Keratinocyte (primary cell): ENCODE results near the gene URGCP.

ENCODE experiments used
- CTCF ChIP-seq, 3 experiments: IDR thresholded peaks in 1 of 3; conservative IDR thresholded peaks in 1 of 3; optimal IDR thresholded peaks in 1 of 3; 2 replicates in 2 of 3; 3 replicates in 1 of 3; pipeline versions ENCODE3 to v1.5.1; 2011; ENCODE audit warnings: low read length in 3 of 3, mild to moderate bottlenecking in 3 of 3, moderate library complexity in 2 of 3, control low read depth in 1 of 3, inconsistent platforms in 1 of 3; ENCODE audit not compliant: insufficient read depth in 2 of 3; ENCODE audit errors: extremely low read depth in 1 of 3
- EZH2 ChIP-seq: IDR thresholded peaks from one replicate; pipeline ENCODE4 v1.6.1; 2012; ENCODE audit warnings: inconsistent platforms, mild to moderate bottlenecking, low read length, moderate library complexity

- TF ChIP-seq CTCF (optimal IDR thresholded peaks at IDR 0.05 in 1 of 3, IDR thresholded peaks at IDR 0.05 in 1 of 3, conservative IDR thresholded peaks at IDR 0.05 in 1 of 3; ENCODE audit: extremely low read depth in 1 of 3, insufficient read depth in 2 of 3, low read length in 3 of 3) (no peak), EZH2 (no peak)
Measured at GRCh38 chr7:43849047-43849446, 57.3 kb downstream of the URGCP start.
